LoVo (cell line): ENCODE measurements around the gene SSR3.
"Not testable (repeated sequence)": the region's sequence is repeated elsewhere in the genome, so short reads cannot be mapped to it uniquely, and the experiment has no call there.

Experiments used
- DNase-seq: peaks from one replicate; pipeline ENCODE4 v3.0.0-alpha.2; 2016; ENCODE audit warnings: low spot score

The SSR3 gene

DNA sequence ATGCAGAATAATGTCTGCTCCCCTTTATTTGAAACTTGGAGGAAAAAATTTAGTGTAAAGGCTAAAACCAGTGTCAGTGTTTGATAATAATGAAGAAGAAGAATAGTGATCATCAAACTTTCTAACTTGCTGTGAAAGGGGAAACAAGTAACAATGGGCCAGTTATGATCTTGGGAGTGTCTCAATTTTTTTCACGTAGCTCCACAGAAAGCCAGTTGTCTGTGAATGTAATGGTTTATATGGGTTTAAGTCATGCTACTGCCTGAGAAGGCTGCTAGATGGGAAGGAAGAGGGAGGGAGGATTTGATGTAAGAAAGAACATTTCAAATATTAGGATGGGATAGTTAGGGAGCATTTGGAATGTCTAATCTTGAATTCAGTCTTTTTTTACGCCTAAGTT is 21.1 kb upstream of the SSR3 start:
- no peak for DNase-seq

- DNase-seq, result no peak
Observed at GRCh38 chr3:156575641-156576040, 20.7 kb upstream of the SSR3 start.

DNA sequence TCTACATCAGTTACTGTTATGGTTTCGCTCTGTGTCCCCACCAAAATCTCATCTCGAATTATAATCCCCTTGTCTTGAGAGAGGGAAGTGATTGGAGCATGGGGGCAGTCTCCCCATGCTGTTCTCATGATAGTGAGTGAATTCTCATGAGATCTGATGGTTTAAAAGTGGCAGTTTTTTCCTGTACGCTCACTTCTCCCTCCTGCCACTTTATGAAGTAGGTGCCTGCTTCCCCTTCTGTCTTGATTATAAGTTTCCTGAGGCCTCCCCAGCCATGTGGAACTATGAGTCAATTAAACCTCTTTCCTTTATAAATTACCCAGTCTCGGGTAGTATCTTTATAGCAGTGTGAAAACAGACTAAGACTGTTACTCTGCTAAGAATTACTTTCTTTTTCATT is 15.0 kb upstream of the SSR3 start:
- DNase-seq, result not testable (repeated sequence)

DNA sequence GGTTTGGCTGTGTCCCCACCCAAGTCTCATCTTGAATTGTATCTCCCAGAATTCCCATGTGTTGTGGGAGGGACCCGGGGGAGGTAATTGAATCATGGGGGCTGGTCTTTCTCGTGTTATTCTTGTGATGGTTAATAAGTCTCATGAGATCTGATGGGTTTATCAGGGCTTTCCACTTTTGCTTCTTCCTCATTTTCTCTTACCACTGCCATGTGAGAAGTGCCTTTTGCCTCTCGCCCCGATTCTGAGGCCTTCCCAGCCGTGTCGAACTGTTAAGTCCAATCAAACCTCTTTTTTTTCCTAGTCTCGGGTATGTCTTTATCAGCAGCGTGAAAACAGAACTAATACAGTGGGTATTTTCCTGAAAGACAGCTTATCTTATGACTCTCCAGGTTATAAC is 14.1 kb upstream of the SSR3 start:
- not testable (repeated sequence) for DNase-seq

DNA sequence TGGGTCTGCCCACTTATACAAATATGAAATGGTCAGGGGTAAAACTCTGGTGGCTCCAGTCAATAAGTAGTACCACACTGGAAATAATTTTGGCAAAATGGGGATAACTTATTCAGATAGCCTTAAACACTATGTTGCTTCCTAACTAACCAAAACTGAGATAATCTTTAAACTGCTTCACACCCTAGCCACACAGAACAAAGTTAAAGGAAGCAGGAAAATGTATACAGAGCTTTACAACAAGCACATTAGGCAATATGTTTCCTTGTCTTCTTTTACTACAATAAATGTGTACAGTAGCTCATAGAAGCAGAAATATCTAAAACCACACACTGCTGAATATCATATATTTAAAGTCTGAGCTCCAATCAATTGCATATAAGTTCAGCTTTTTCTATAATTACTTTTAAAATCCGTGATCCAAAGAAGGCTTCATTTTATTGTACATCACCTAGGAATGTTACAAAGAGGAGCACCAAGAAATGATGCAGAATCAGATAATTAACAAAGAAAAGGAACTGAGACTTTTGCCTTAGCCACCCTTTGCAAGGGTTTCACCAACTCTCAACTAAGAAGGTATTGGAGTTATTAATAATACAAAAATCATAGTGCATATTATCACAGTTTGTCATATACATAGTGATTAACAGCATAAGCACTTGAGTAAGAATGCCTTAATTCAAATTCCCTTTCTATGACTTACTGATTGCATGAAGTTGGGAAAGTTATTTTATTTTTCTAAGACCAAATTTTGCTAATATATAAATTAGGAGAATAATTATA is 9.2 kb upstream of the SSR3 start:
- DNase-seq, result no peak

DNA sequence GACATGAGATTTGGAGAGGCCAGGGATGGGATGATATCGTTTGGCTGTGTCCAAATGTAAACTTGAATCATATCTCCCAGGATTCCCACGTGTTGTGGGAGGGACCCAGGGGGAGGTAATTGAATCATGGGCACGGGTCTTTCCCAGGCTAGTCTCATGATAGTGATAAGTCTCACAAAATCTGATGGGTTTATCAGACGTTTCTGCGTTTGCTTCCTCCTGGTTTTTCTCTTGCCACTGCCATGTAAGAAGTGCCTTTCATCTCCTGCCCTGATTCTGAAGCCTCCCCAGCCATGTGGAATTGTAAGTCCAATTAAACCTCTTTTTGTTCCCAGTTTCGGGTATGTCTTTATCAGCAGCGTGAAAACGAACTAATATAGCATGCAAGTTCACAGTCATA is 7.6 kb upstream of the SSR3 start:
- DNase-seq, result not testable (repeated sequence)

GRCh38 chr3:156561533-156561932 is 6.6 kb upstream of the SSR3 start:
- DNase-seq, result no peak

GRCh38 chr3:156559321-156559720 is 4.4 kb upstream of the SSR3 start:
- no peak for DNase-seq

DNA sequence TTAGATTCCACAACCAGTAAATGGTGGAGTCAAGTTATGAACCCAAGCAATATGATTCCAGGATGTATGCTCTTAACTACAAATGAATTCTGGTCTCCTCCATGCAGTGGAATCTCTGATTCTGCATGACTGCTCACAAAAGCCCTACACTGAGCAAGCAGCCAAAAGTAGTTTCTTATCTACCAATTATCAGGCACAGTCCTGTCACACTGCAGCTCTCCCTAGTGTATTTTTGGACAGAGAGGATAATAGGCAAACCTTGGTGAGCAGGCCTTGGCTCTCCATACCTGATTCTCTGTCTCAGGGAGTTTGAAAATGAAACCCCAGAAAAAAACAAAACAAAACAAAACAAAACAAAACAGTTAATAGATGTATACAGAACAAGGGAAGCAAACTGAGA is 3.5 kb upstream of the SSR3 start:
- DNase-seq, result no peak

- DNase-seq, result no peak
Observed at GRCh38 chr3:156554515-156554841, 439 bp downstream of the SSR3 start.

DNA sequence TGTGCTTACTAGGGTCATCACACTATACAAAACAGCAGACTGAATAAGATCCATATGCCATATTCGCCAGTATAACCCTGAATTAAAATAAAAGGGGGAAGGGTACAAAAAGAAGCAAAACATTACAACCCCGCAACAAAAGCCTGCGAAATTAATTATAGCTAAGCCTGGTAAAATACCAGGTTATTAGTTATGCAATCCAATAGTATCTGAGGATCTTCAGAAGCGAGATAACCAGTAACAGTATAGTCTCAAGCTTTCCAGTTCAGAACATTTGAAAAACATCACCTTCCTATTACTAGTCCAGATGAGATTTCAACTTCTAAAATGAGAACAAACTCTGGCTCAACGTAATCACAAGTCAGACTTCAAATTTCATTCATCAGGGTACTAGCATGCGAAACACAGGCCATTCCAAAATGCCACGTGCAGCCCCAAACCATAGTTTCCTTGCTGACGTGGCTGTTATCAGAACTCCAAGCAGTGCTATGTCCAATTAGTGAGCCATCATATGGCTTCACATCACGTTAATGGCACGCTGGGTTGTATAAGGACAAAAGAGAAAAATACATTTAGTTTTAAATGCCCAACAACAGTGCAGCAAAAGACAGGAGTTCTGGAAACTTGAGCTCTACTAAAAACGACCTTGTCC is 1.1 kb downstream of the SSR3 start:
- DNase-seq, result no peak

- DNase-seq, result no peak
Observed at GRCh38 chr3:156552973-156553372, 1.9 kb downstream of the SSR3 start.

- DNase-seq, result peak; percentile 20
Observed at GRCh38 chr3:156551746-156552145, 3.2 kb downstream of the SSR3 start.

DNA sequence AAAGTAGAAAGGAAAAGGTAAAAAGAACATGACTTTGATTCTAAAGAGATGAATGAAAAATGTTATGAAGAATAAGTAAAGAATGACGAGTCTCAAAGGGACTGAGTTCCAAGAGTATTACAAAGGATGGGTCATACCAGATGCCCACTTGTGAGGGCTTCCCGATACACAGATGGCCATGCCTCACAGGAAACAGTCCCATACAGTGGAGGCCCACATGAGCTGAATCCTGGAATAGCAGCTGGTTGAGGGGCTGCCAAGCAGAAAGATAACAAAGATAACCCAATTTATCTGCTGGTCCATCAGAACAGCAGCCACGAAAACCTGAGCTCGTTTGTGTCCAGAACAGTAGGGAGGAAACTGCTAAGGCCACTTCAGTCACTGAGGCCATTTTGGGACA is 3.7 kb downstream of the SSR3 start:
- DNase-seq, result no peak

DNA sequence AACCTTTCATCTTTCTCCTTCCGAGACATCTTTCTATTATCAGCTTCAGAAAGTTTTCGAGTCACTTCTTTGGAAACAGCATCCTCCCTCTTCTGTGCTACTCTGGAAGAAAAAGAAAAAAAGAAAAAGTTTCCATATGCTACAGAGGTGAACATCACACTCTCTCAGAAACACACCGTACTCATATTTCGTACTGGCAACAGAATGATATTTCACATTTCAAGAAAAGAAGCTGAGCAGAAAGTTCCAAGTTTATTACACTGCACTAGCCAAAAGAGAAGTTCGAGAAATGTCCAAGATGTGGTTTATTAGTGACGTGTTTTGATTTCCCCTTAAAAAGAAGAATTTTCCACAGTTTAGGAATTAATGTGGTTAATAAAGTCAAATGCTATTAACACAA is 6.0 kb downstream of the SSR3 start:
- DNase-seq, result no peak

DNA sequence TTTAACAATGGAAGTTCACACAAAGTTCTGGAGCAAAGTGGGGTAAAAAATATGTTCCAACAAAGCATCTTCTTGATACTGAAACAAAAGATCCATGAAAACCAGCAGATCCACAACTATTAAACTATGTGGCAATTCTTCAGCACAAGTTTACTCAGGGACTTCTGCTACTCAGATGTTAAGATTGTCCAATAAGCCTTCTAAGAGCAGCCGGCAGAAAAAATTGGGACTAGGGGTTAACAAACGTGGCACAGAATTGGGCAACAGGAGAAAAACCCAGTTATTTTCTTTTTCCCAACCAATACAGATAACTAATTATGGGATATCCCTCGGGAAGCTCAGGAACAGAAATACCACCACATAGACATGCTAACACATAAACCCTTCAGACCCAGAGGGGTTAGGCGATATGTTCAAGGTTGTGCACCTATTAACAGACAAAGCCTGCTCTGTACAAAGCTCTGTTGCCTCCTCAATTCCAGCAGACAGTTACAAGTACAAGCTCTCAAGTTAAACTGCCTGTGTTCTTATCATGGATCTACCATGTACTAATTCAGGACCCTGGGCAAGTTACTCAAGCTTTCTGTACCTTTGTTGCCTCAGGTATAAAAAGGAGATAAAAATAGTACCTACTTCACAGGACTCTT is 6.8 kb downstream of the SSR3 start:
- DNase-seq, result no peak

- no peak for DNase-seq
Observed at GRCh38 chr3:156547637-156548036, 7.3 kb downstream of the SSR3 start.

DNA sequence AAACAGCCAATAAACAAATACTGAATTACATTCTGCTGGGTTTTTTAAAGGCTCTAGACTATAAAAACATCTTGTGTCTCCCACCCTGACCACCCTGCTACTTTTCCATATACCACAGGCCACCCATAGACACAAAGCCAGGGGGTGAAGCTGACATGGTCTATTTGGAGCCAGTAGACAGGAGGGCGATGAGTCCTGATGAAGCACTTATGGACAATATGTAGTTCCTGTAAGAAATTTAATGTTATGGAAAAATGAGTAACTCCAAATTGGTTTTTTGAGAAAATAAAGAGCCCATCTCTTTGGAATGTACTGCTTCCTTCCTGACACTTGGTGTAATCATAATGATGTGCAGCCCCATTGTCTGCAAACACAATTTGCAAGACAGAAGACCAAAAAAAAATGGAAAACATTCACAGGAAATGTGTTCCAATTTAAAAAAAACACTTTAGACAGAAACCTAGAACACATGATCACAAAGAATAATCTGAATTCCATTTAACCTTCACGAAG is 11.8 kb downstream of the SSR3 start:
- no peak for DNase-seq

DNA sequence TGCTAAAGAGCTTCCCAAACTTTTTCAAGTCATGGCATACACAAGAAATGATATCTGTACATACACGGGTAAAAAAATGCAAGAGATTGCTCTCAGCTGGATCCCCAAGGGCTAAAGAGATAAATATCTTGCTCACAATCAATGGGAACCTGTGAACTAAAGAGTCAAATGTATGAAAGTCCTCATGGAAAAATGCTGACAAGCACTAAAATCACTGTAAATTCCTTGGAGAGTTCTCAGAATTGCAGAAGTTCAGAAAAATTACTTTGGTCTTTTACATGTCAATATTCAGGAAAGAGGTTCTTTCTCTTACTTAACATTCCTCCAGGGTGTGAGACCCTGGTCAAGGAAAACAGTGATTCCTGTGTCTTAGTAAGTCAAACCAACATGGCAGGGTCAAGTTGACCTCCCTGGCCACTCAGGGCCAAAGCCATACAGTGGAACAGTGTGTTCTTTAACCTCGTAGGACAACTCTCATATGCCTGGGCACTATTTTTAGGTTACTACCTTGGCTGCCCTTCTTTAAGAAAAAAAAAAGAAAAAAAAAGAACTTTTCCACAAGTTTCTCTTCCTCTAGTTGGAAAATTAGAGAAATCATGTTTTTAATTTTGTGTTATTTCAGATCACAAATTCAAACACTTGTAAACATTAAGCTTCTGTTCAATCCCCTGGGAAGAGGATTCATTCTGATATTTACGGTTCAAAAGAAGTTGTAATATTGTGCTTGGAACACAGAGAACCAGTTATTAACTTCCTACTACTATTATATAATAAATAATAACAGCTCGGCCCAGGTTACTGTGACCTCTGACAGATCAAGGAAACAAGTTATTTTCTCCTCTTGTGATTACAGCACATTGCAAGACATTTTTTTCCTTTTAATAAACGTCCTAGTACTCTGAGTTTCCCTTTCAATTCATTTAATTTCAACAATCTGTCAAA is 12.5 kb downstream of the SSR3 start:
- DNase-seq, result no peak

GRCh38 chr3:156539802-156540201 is 15.1 kb downstream of the SSR3 start:
- no peak for DNase-seq

DNA sequence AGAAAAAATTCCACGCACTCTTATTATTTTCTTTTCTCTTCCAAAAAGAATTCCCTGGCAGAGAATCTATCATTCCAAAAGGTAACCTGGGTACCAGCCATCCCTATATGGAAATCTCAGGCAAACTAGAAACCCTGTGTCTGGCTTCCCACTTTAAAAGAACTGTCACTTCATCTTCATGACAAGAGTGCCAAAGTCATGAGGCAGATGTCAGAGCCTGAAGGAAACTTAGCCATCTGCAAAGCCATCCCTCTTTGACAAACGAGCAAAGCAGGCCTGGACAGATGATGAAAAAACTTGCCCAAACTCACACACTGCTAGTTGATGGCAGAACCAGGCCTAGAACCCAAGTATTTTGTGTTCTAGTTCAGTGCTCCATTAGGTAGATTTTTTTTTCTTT is 15.9 kb downstream of the SSR3 start:
- no peak for DNase-seq
